Right lobe of liver (tissue), 6 donors: ENCODE measurements around the gene PALMD. TPM values are rescaled to one million over a fixed set of nuclear protein-coding genes. Genes with fewer than 3 reads are reported as not detected.

Source experiments
- ATAC-seq, 4 donors: fragments of 200-7000 bp; cut with Tn5 transposase; one replicate each; pipeline ENCODE4 v1.9.1; 2020; ENCODE audit warnings: mild to moderate bottlenecking in 4 of 4, moderate library complexity in 4 of 4
- DNase-seq, 3 donors: peaks; one replicate each; pipeline ENCODE4 v3.0.0-alpha.2; 2020
- H3K27ac ChIP-seq, 3 donors: fragments of 200-600 bp; one replicate each; pipeline ENCODE4 v1.8.0; 2022
- H3K27me3 ChIP-seq, 2 donors: fragments of 200-600 bp; one replicate each; pipeline ENCODE4 v1.8.0; 2022
- H3K36me3 ChIP-seq, 4 donors: fragments of 200-600 bp; sonication (generic) in 1 of 4; one replicate each; pipeline versions ENCODE4 v1.5.1 to v1.8.0; 2017 to 2022; ENCODE audit warnings: control low read depth in 1 of 4
- H3K4me1 ChIP-seq, 4 donors: fragments of 200-600 bp; sonication (generic) in 1 of 4; one replicate each; pipeline versions ENCODE4 v1.5.1 to v1.8.0; 2017 to 2022; ENCODE audit warnings: control low read depth in 1 of 4
- H3K4me3 ChIP-seq, 3 donors: fragments of 200-600 bp; one replicate each; pipeline ENCODE4 v1.8.0; 2022
- H3K9me3 ChIP-seq, 4 donors: fragments of 200-600 bp; sonication (generic) in 1 of 4; one replicate each; pipeline versions ENCODE4 v1.5.1 to v1.8.0; 2017 to 2022; ENCODE audit warnings: control low read depth in 1 of 4
- POLR2A ChIP-seq: fragments of 450-650 bp; IDR thresholded peaks from one replicate; pipeline ENCODE4 v1.6.1; 2017; ENCODE audit warnings: antibody characterized with exemption, mild to moderate bottlenecking
- WGBS: methylation state at CpG from one replicate; pipeline ENCODE4 v1.1.6; 2018; ENCODE audit warnings: low coverage, low lambda C conversion rate; ENCODE audit not compliant: insufficient coverage; ENCODE audit errors: missing lambda C conversion rate; 5-methylcytosine and 5-hydroxymethylcytosine counted together
- intact Hi-C, 2 donors: fragments of 100-400 bp; cut with DNase I; formaldehyde crosslinking; loops; one replicate each; pipeline versions ENCODE4 v1.11.2 to v1.14.1; 2022
- total RNA-seq, 6 experiments: library from RNA; depleted of rRNA in 2 of 6; stranded (reverse); fragments of >200 nt in 2 of 6; fragmentation: NEBNext Ultra II Directional in 3 of 6; extraction: Animal tissue kit (Norgen Biotek cat#: 25700) in 3 of 6; gene quantifications; one replicate each; pipeline versions ENCODE4 v1.1.0 to v1.2.4, GENCODE V29; 2016 to 2023
- TF ChIP-seq, protein P1 (sequence below), 4 donors: fragments of 200-600 bp in 3 of 4; fragments of 450-650 bp in 1 of 4; IDR thresholded peaks; one replicate each; pipeline versions ENCODE4 v1.5.1 to v1.8.0; 2016 to 2022; ENCODE audit warnings: antibody characterized with exemption in 4 of 4, mild to moderate bottlenecking in 2 of 4
- donor health status: DM: no; HTN: yes; CAD: no.
- donor health status: DM: no; HTN: no; CAD: no.
- donor health status: DM: no; HTN: no; CAD: no.
- donor health status: DM: no; HTN: yes; CAD: no.
- donor health status: DM: no; HTN: yes; CAD: no.

The PALMD gene
- total RNA-seq, 6 experiments from 2014 or later = 15.0 to 21.1 (median 18.2) TPM

DNA sequence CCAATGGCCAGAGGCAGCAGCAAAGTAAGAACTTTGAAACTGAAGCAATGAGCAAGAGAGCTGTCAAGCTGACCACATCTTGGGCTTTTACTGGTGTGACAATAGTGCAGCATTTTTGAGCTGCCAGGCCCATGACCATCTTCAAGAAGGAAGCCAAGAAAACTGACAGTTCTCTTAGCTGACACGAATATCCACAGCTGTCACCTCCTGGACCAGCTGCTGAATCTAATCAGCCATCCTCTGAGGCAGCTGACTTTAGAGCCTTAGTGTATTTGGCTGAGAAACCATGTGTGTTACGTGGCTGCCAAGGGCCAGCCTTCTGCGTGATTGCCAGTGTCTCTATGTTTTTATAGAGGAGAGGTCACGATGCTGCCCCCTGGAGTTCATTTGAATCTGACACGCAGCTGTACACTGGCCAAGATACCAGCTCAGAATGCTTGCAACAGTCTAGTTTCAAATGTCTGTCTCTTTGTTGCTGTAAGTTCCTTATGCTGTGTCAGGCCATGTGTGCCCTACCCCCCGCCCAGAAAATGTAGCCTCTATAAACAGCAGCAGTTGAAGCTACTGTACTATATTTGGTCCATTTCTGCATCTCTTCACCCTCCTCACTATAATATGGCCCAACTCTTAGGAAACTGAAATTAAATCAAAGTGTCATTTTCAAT is 39.7 kb downstream of the PALMD start:
- TF ChIP-seq, protein P1, sequence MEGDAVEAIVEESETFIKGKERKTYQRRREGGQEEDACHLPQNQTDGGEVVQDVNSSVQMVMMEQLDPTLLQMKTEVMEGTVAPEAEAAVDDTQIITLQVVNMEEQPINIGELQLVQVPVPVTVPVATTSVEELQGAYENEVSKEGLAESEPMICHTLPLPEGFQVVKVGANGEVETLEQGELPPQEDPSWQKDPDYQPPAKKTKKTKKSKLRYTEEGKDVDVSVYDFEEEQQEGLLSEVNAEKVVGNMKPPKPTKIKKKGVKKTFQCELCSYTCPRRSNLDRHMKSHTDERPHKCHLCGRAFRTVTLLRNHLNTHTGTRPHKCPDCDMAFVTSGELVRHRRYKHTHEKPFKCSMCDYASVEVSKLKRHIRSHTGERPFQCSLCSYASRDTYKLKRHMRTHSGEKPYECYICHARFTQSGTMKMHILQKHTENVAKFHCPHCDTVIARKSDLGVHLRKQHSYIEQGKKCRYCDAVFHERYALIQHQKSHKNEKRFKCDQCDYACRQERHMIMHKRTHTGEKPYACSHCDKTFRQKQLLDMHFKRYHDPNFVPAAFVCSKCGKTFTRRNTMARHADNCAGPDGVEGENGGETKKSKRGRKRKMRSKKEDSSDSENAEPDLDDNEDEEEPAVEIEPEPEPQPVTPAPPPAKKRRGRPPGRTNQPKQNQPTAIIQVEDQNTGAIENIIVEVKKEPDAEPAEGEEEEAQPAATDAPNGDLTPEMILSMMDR (IDR thresholded peaks at IDR 0.05) = peak; percentile 51 to 70 (median 58)
- TF ChIP-seq POLR2A = no peak
- WGBS = 10% methylated on average over 4 of the region's 6 CpGs
- H3K36me3 ChIP-seq = peaks cover 0 to 33% (median 17%) of the 10 kb centered on the region in 4 donors

DNA sequence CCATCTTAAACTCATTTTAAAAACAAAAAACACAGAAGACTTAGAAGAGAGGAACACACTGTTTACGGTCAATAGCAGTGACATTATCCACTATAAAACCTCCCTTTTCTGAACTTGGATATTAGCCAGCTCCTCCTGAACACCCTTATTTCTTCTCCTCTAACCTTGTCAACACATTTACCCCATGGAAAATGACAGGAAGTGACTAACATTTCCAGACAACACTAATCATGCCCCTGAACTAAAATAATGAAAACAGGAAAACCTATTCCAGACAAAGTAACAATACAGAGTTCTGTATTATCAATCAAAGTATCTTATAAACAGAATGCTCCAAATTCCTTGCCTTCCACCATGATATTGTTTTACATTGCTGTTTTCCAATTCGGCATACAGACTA is 45.3 kb downstream of the PALMD start:
- ATAC-seq = peak; percentile 23 to 78 (median 52)
- intact Hi-C loops = no loop called here
- H3K9me3 ChIP-seq = no peaks in the 10 kb centered on the region
- no peaks in the 10 kb centered on the region for H3K4me1 ChIP-seq
- H3K27me3 ChIP-seq = no peaks in the 10 kb centered on the region
- WGBS = 58% methylated on average over 2 of the region's 2 CpGs
- H3K36me3 ChIP-seq = peaks cover 0 to 41% (median 17%) of the 10 kb centered on the region in 4 donors
- DNase-seq = no peak
- peak overlapping the region in 1 of 3 donors; percentile 37 for H3K27ac ChIP-seq
- no peak overlapping the region for H3K4me3 ChIP-seq
- TF ChIP-seq, protein P1 (IDR thresholded peaks at IDR 0.05) = no peak

More for the DNA sequence above, 39.7 kb downstream of the PALMD start:
- no peaks in the 10 kb centered on the region for H3K9me3 ChIP-seq
- DNase-seq = peak; percentile 74 to 91 (median 84)
- ATAC-seq = peak; percentile 98 to 99 (median 98)
- H3K4me1 ChIP-seq = peaks cover 0 to 13% (median 3%) of the 10 kb centered on the region in 4 donors
- H3K27ac ChIP-seq = peak overlapping the region in 1 of 3 donors; percentile 27
- no peak overlapping the region for H3K4me3 ChIP-seq
- intact Hi-C loops = no loop called here
- H3K27me3 ChIP-seq = no peaks in the 10 kb centered on the region

DNA sequence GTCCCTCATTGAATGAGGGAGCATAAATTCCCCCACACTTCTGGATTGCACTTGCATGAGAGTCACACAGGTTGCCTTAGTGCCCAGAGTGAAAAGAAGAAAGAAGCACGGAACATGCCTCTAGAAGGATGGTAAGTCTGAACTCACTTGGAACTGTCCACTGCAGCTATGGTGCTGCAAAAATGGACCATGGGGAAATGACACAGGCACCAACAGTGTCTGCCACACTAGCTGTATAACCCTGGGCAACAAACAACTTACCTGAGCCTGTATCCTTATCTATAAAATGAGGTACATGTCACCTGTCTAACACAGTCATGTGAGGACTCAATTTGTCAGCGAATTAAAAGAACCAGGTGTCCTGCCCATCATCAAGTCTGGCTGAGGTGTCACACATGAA is 50.7 kb downstream of the PALMD start:
- Histone ChIP-seq H3K36me3 (peaks cover 0 to 11% (median 0%) of the 10 kb centered on the region in 4 donors), H3K27me3 (no peaks in the 10 kb centered on the region), H3K4me1 (no peaks in the 10 kb centered on the region), H3K27ac (no peak overlapping the region), H3K4me3 (no peak overlapping the region), H3K9me3 (no peaks in the 10 kb centered on the region)
- 90% methylated on average over 1 of the region's 2 CpGs for WGBS
- DNase-seq = no peak
- intact Hi-C loops = no loop called here
- no peak for TF ChIP-seq POLR2A
- TF ChIP-seq, protein P1 (IDR thresholded peaks at IDR 0.05) = no peak
- peak in 3 of 4 donors; percentile 24 to 36 (median 31) for ATAC-seq

DNA sequence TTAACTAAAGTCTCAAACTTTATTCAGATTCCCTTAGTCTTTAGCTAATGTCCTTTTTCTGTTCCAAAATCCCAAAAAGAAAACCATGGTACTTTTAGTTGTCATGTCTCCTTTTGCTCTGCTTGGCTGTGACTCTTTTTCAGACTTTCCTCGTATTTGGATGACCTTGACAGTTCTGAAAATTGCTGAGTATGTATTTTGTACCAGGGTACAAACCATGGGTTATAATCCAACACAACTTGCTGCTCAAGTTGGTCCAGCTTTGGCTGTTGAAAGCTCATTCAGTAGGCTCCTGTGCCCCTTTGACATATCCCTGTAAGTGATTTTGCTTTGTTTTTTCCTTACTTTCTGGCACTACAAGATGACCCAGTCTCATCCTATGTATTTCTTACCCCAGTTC is 51.7 kb downstream of the PALMD start:
- no peaks in the 10 kb centered on the region for H3K9me3 ChIP-seq
- ATAC-seq (peak in 2 of 4 donors; percentile 5 to 14), DNase-seq (no peak)
- H3K4me3 ChIP-seq = no peak overlapping the region
- peaks cover 0 to 7% (median 0%) of the 10 kb centered on the region in 4 donors for H3K36me3 ChIP-seq
- no peaks in the 10 kb centered on the region for H3K4me1 ChIP-seq
- WGBS = 7% methylated on average over 1 of the region's 1 CpG
- H3K27me3 ChIP-seq = no peaks in the 10 kb centered on the region
- intact Hi-C loops = no loop called here
- TF ChIP-seq, protein P1 (IDR thresholded peaks at IDR 0.05) = no peak
- no peak for TF ChIP-seq POLR2A
- no peak overlapping the region for H3K27ac ChIP-seq
